Stimulated activated memory B cell treated with anti-CD40 and anti-IgM and Interleukin-4, amounts not matched to agents 10 μg/mL and 1 μg/mL and 100 μg/mL, for 72 hours (primary cell): ENCODE data around the gene POR.

Source experiments
- ATAC-seq: fragments of 150-1000 bp; cut with Tn5 transposase; 2 replicates; pipeline ENCODE4 v1.10.0; 2021
- H3K27ac Mint-ChIP-seq: one replicate; pipeline ENCODE4 v1.8.0; 2022; ENCODE audit warnings: mild to moderate bottlenecking, mixed read lengths
- H3K27me3 Mint-ChIP-seq: one replicate; pipeline ENCODE4 v1.8.0; 2022; ENCODE audit warnings: mixed read lengths
- H3K36me3 Mint-ChIP-seq: one replicate; pipeline ENCODE4 v1.8.0; 2022; ENCODE audit warnings: mixed read lengths
- H3K4me1 Mint-ChIP-seq: one replicate; pipeline ENCODE4 v1.8.0; 2022; ENCODE audit warnings: mixed read lengths
- H3K4me3 Mint-ChIP-seq: one replicate; pipeline ENCODE4 v1.8.0; 2022; ENCODE audit warnings: mild to moderate bottlenecking, moderate library complexity, mixed read lengths
- H3K9me3 Mint-ChIP-seq: one replicate; pipeline ENCODE4 v1.8.0; 2022; ENCODE audit warnings: mixed read lengths

Gene POR

DNA sequence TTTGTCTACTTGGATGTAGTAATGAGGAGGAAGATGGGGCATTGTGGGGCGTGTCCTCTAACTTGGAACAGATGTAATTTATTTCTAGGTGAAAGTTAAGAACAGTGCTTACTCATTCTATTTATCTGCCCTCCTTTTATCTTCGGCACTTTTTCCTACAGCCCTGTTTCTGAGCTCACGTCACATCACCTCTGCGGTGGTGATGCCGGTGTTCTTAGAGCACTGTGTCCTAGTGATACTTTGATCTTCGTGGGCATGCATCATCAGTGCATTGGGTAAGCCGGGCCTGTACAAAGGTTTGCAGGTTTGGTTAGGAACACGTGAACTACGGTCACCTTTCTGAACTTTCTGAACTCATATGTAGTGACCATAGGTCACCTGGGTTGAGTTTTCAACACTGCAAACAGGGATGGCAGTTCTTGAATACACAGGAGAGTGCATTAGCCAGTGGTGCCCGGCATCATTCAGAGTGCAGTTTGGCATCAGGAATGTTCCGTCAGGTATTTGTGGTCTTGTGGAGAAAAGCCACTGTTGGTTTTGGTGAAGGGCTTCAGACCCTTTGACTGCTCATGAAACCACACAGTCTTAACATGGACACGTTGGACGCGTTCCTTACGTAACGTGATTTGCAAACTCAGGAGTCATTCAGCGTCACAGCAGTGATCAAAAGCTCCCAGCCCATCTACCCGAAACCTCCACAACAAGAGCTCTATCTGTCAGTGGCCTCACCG, 5.6 kb downstream of the POR start:
- ATAC-seq, result no peak
- H3K4me1 Mint-ChIP-seq, result peaks cover 42% of the 10 kb centered on the region
- no peak overlapping the region for H3K27ac Mint-ChIP-seq
- no peaks in the 10 kb centered on the region for H3K9me3 Mint-ChIP-seq
- no peaks in the 10 kb centered on the region for H3K27me3 Mint-ChIP-seq
- H3K36me3 Mint-ChIP-seq, result peaks cover 17% of the 10 kb centered on the region
- H3K4me3 Mint-ChIP-seq, result no peak overlapping the region

DNA sequence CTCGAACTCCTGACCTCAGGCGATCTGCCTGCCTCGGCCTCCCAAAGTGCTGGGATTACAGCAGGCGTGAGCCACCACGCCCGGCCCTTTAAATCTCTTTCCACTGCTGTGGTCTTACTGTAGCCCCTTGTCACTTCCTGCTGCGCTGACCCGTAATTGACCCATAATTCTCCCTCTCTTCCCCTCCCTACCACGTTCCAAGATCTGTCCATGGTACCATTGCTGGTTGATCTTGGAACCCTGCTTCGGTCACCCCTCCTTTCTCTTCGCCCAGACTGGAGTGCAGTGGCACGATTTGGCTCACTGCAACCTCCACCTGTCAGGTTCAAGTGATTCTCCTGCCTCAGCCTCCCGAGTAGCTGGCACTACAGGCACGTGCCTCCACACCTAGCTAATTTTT, 6.5 kb downstream of the POR start:
- Mint-ChIP-seq H3K36me3 (peaks cover 17% of the 10 kb centered on the region), H3K27ac (no peak overlapping the region), H3K27me3 (no peaks in the 10 kb centered on the region), H3K9me3 (no peaks in the 10 kb centered on the region), H3K4me1 (peaks cover 38% of the 10 kb centered on the region), H3K4me3 (no peak overlapping the region)
- no peak for ATAC-seq

DNA sequence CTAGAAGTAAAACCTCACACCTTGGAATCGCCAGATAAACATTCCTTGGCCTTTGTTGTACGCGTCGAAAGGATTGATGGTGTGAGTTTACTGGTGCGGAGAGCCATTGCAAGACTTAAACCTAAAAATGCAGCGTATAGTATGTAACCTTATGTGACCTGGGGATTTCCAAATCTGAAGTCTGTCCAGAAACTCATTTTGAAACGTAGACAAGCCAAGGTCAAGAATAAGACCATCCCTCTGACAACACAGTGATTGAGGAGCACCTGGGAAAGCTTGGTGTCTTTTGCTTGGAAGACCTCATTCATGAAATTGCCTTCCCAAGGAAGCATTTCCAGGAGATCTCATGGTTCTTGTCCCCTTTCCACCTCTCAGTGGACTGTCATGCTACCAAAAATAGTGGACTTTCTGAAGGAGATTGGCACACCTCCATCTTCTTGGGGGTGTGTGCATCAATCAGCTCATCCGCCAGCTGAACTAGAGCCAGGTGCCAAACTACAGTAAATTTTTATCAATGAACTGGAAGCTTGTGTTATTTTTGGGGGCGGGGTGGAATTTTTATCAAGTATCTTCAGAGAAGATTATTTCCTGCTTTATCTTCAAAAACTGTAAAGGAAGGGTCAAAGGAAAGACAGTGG, 8.1 kb downstream of the POR start:
- no peak for ATAC-seq
- Mint-ChIP-seq H3K36me3 (peaks cover 17% of the 10 kb centered on the region), H3K27ac (no peak overlapping the region), H3K9me3 (no peaks in the 10 kb centered on the region), H3K4me1 (peaks cover 39% of the 10 kb centered on the region), H3K27me3 (no peaks in the 10 kb centered on the region), H3K4me3 (no peak overlapping the region)

DNA sequence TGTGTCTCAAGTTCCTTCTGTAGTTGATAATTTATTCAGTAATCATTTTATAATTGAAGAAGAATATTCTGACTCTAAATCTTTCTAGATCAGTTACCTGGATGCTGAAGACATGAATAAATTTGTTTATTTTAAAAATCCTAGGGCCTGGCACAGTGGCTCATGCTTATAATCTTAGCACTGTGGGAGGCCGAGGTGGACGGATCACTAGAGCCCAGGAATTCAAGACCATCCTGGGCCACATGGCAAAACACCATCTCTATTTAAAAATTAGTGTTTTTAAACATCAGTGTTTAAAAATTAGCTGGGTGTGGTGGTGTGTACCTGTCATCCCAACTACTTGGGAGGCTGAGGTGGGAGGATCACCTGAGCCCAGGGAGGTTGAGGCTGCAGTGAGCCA, 9.3 kb downstream of the POR start:
- Mint-ChIP-seq H3K4me3 (no peak overlapping the region), H3K4me1 (peaks cover 39% of the 10 kb centered on the region), H3K27me3 (no peaks in the 10 kb centered on the region), H3K36me3 (peaks cover 17% of the 10 kb centered on the region), H3K27ac (no peak overlapping the region), H3K9me3 (no peaks in the 10 kb centered on the region)
- ATAC-seq, result no peak

DNA sequence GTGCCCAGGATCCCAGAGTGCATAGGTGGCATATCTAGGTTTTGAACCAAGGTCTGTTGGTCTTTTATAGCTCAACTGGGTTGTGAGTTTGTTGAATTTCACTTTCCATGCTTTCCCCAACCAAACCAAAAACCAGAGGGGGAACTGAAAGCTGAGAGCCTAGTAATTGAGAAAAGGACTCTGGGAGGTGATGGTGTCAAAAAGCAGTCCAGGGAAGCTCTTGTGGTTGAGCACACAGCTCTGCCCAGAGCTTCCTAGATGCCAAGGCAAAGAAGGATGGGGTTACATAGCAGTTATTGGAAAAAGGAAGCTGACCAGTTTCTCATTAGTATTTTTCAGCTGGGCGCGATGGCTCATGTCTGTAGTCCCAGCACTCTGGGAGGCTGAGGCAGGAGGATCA, 9.9 kb downstream of the POR start:
- Mint-ChIP-seq H3K36me3 (peaks cover 20% of the 10 kb centered on the region), H3K4me1 (peaks cover 38% of the 10 kb centered on the region), H3K4me3 (no peak overlapping the region), H3K27ac (no peak overlapping the region), H3K27me3 (no peaks in the 10 kb centered on the region), H3K9me3 (no peaks in the 10 kb centered on the region)
- ATAC-seq, result no peak

DNA sequence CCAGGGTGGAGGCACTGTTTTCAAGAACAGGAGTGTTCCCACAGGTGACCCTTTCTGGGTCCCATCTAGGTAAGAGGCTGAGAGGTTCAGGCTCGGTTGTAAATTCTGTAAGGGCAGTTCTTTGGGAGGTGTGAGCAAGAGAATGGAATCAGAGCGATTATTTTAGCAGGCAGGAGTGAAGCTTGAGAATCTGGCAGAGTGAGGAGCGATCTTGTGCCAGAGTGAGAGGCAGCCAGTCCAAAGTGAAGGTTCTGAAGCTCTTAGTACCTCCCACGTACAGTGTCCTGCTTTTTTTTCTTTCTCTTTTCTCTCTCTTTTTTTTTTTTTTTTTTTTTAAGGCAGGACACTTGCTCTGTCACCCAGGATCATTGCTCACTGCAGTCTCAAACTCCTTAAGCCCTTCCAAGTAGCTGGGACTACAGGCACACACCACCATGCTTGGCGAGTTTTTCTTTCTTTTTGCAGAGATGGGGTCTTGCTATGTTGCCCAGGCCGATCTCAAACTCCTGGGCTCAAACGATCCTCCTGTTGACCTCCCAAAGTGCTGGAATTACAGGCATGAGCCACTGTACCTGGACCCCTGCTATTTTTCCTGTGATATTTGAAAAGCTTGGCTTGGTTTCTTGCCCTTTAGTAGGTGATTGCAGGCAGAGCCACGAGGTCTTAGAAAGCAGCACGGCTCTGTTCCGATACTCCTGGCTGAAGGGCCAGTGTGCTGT, 10.9 kb downstream of the POR start:
- Mint-ChIP-seq H3K4me1 (peaks cover 38% of the 10 kb centered on the region), H3K36me3 (peaks cover 23% of the 10 kb centered on the region), H3K9me3 (no peaks in the 10 kb centered on the region), H3K4me3 (no peak overlapping the region), H3K27me3 (no peaks in the 10 kb centered on the region), H3K27ac (no peak overlapping the region)
- no peak for ATAC-seq

DNA sequence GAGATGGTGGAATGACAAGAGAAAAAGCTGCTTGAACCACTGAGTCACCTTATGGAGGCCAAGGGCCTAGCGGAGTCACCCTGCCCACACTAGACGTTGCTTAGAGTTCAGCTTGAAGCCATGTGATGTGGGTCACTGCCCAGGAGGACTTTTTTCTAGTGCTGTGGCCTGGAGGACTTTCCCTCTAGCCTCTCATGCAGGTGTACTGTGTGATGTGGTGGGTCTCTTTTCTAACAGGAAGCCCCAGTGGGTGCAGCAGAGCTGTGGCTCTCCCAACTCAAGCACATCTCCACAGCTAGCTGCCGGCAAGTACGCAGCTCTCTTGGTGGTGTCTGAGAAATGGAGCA, 13.6 kb downstream of the POR start:
- ATAC-seq, result peak; percentile 96
- Mint-ChIP-seq H3K36me3 (peaks cover 24% of the 10 kb centered on the region), H3K4me1 (peaks cover 29% of the 10 kb centered on the region), H3K9me3 (no peaks in the 10 kb centered on the region), H3K4me3 (no peak overlapping the region), H3K27ac (peak overlapping the region; percentile 78), H3K27me3 (no peaks in the 10 kb centered on the region)

DNA sequence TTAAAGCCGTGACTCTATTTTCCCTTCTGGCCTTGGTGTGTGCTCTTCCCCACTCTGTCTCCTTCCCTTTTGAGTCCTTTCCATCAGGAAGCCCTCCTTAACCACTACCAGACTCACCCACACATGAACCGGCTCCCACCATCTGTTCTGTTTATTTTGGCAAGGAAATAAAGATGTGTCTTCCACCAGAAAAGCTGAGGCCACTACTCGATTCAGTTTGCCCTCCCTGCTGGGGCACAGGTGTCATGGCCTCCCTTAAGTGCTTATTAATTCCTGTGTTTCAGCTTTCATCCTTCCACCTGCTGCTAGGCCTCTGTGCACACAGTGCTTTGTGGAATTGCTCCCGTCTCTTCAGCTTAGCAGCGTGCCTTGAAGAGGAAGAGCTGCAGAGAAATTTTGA, 16.7 kb downstream of the POR start:
- peaks cover 23% of the 10 kb centered on the region for H3K4me1 Mint-ChIP-seq
- H3K4me3 Mint-ChIP-seq, result no peak overlapping the region
- H3K27ac Mint-ChIP-seq, result no peak overlapping the region

DNA sequence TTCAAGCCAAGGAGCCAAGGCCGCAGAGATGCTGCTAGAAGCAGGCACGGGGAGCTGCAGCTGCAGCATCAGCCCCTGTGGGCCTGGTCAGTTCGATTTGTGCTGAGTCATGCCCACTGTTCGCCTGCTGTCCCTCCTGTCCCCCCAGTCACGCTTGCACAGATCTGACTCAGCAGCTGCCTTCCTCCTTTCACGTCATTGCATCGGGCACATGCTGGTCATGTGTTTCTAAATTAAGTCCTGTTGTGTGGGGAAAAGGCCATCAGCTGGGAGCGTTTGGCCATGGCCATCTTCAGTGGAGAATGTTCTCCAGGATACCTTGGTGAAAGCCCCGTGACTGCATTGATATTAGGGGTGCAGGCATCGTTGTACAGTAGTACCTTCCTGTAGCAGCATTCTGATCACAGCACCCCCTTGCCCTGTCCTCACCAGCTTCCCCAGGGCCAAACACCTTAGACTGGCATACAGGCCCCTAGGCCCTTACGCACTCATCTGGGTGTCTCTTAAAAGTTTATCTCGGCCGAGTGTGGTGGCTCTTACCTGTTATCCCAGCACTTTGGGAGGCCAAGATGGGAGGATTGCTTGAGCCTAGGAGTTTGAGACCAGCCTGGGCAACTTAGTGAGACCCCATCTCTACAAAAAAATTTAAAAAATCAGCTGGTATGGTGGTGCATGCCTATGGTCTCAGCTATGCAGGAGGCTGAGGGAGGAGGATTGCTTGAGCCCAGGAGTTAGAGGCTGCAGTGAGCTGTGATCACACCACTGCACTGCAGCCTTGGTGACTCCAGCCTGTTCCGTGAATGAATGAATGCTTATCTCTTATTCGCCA, 23.2 kb downstream of the POR start:
- H3K27me3 Mint-ChIP-seq, result no peaks in the 10 kb centered on the region
- H3K9me3 Mint-ChIP-seq, result peaks cover 4% of the 10 kb centered on the region
- H3K4me3 Mint-ChIP-seq, result no peak overlapping the region
- H3K27ac Mint-ChIP-seq, result no peak overlapping the region
- H3K36me3 Mint-ChIP-seq, result peaks cover 26% of the 10 kb centered on the region
- no peak for ATAC-seq
- H3K4me1 Mint-ChIP-seq, result peaks cover 12% of the 10 kb centered on the region

More for the DNA sequence above, 16.7 kb downstream of the POR start:
- H3K27me3 Mint-ChIP-seq, result no peaks in the 10 kb centered on the region
- no peak for ATAC-seq
- peaks cover 39% of the 10 kb centered on the region for H3K36me3 Mint-ChIP-seq
- H3K9me3 Mint-ChIP-seq, result peaks cover 4% of the 10 kb centered on the region

DNA sequence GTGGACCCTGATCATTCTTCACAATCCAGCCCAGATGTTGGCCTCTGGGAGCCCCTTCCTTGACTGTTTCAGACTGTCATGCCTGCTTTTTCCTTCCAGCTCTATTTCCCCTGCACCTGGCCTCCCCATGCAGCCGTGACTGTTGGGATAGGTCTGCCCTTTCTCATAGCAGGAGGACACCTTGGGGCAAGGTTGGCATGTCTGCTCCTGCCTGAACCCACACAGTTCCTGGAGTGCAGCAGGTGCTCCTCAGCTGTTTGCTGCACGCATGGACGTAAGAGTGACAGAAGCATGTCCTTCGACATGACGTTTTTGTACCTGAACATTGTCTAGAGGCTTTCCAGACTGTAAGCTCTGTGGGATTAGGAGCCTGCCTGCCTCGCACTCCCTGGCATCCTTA, 24.0 kb downstream of the POR start:
- Mint-ChIP-seq H3K9me3 (peaks cover 1% of the 10 kb centered on the region), H3K4me3 (no peak overlapping the region), H3K27ac (no peak overlapping the region), H3K4me1 (peaks cover 8% of the 10 kb centered on the region), H3K36me3 (peaks cover 22% of the 10 kb centered on the region), H3K27me3 (no peaks in the 10 kb centered on the region)
- no peak for ATAC-seq

DNA sequence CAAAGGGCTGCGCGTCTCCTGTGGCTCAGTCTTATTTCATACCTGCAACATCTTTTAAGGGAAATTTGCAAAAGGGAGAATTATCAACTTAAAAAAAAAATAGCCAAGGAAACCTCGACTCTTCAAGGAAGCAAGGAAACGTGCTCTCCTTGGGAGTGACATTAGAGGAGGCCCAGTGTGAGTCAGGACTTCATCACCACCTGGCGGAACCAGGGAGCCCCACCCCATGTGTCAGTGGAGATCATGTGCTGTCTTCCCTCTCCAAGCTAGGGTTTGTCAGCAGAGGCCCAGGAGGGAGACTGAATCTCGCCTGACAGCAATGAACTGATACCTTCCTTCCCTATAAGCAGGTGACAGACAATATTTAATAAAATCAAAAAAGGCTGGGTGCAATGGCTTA, 28.9 kb downstream of the POR start:
- Mint-ChIP-seq H3K36me3 (peaks cover 26% of the 10 kb centered on the region), H3K27me3 (no peaks in the 10 kb centered on the region), H3K4me1 (peaks cover 28% of the 10 kb centered on the region), H3K4me3 (no peak overlapping the region), H3K27ac (no peak overlapping the region), H3K9me3 (no peaks in the 10 kb centered on the region)
- no peak for ATAC-seq

DNA sequence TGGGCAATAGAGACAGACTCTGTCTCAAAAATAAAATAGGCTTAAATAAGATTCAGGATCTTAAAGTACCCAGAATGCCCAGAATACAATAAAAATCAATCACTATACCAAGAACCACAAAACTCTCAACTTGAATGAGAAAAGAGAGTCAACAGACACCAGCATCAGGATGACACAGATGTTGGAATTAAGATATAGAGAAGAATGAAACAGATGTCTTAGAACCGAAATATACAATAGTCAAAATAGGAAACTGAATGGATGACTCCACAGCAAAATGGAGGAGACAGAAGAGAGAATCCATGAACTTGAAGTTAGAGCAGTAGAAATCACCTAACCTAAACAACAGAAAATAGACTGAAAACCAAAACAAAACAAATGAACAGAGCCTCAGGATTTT, 29.6 kb downstream of the POR start:
- peaks cover 29% of the 10 kb centered on the region for H3K4me1 Mint-ChIP-seq
- no peaks in the 10 kb centered on the region for H3K9me3 Mint-ChIP-seq
- no peak overlapping the region for H3K4me3 Mint-ChIP-seq
- H3K27me3 Mint-ChIP-seq, result no peaks in the 10 kb centered on the region
- H3K27ac Mint-ChIP-seq, result peak overlapping the region; percentile 10
- peaks cover 23% of the 10 kb centered on the region for H3K36me3 Mint-ChIP-seq
- ATAC-seq, result no peak

DNA sequence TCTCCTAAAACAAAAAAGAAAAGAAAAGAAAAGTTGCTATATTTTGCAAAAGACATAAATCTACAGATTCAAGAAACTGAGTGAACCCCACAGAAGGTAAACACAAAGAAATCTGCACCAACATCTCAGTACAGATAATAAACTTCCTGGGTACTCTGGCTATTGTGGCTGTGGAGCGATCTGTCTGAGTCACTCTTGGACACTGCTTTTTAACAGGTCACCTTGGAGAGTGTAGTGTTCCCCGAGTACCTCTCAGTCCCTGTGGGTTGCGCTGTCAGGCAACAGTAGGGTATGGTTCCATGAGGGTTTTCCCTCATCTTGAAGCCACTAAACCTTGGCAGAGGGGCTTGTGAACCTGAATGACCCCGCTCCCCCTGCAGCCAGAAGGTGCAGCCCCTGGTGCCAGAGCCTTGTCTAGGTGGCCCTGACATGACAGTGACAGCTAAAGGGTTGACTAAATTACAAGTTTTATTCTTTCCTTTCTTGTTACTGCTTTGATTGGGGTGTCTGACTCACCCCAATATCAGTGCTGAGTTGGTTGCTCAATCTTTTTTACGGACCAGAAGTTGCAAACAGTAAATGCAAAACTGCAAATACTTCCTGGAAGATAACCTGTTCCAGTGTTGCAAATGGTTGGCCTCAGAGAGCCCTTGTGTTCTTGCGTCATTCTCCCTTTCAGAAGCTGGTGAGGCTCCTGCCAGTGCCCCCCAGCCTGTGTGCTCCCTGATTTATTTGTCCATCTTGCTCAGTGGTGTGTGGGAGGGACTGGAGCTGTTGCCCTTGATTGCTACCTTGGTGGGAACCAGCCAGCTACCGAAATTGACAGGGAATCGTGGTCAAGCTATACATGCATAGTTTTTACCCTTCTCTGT, 30.6 kb downstream of the POR start:
- Mint-ChIP-seq H3K4me1 (peaks cover 29% of the 10 kb centered on the region), H3K36me3 (peaks cover 22% of the 10 kb centered on the region), H3K27me3 (no peaks in the 10 kb centered on the region), H3K27ac (peak overlapping the region; percentile 10), H3K4me3 (no peak overlapping the region), H3K9me3 (no peaks in the 10 kb centered on the region)
- ATAC-seq, result no peak

DNA sequence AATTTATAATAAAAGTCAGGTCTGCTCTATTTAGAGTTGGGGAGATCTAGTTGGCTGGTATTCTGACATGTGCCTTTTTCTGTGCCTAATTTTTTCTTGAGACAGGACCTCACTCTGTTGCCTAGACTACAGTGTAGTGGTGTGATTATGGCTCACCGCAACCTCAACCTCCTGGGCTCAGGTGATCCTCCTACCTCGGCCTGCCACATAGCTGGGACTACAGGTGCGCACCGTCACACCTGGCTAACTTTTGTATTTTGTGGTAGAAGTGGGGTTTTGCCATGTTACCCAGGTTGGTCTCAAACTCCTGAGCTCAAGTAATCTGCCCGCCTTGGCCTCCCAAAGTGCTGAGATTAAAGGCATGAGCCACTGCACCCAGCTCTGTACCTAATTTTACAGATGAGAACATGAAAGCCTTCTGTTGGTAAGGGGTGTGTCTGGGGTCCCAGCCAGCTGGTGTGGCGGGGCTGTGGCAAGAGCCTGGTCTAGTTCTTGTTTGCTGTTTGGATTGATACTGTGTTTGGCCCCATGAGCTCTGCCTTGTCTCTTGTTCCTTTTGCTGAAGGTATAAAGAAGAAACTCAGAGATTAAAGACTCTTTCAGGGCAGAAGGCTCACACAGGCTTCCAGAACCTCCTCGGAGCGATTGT, 31.4 kb downstream of the POR start:
- no peak for ATAC-seq
- no peak overlapping the region for H3K27ac Mint-ChIP-seq
- H3K4me1 Mint-ChIP-seq, result peaks cover 29% of the 10 kb centered on the region

More for the DNA sequence above, 31.4 kb downstream of the POR start:
- no peaks in the 10 kb centered on the region for H3K27me3 Mint-ChIP-seq
- H3K36me3 Mint-ChIP-seq, result peaks cover 18% of the 10 kb centered on the region
- H3K4me3 Mint-ChIP-seq, result no peak overlapping the region
- no peaks in the 10 kb centered on the region for H3K9me3 Mint-ChIP-seq
